IPS DF 4.7 (cell line): Measurements from ENCODE around the gene RNASEH2A.
"Not testable (repeated sequence)": the region's sequence is repeated elsewhere in the genome, so short reads cannot be mapped to it uniquely, and the experiment has no call there.

Experiments used
- DNase-seq: peaks from one replicate; pipeline ENCODE4 v3.0.0-alpha.2; 2013; ENCODE audit warnings: low spot score; ENCODE audit errors: extremely low read depth

RNASEH2A gene

DNA sequence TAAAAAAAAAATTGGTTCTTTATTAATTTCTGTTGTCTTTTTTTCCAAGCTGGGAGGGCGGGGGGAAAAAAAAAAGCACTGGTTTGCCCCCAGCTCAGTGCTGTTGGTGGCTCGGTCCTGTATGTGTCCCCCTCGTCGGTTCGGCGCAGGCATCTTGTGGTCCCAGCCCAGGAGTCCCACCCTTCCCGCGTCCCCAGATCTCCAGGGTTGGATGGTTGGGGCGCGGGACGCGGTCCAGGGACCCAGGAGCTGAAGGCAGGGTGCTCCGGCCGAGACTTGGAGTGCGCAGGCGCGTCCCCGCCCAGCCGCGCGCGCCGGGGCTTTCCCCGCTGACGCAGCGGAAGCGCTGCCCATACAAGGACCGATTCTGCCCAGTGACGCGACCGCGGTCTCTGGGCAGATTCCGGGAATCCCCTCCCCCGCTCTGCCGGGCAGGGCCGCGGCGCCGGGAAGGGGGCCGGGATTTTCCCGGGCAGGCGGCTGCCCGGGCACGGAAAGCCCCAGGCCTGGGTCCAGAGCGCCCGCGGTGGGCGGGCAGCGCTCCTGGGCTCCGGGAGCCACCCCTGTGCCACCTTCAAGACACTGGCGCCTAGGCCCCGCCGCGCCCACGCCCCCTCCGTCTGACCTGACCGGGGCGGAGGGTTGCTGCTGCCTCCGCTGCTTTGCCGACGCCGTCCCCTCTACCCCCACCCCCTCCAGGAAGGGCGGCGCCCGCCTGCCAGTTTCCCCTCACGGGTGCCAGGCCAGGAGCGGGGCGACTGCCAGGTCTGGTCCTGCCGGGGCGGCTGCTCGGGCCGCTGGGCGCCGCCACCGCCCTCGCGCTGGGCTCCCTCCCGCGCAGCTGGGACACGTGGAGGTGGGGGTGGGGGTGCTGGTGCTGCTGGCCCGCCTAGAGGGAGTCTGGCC, 12.8 kb upstream of the RNASEH2A start:
- no peak for DNase-seq

GRCh38 chr19:12794196-12794941, 12.0 kb upstream of the RNASEH2A start:
- DNase-seq: no peak

- no peak for DNase-seq
These were observed 11.4 kb upstream of the RNASEH2A start for GRCh38 chr19:12794971-12795381.

DNA sequence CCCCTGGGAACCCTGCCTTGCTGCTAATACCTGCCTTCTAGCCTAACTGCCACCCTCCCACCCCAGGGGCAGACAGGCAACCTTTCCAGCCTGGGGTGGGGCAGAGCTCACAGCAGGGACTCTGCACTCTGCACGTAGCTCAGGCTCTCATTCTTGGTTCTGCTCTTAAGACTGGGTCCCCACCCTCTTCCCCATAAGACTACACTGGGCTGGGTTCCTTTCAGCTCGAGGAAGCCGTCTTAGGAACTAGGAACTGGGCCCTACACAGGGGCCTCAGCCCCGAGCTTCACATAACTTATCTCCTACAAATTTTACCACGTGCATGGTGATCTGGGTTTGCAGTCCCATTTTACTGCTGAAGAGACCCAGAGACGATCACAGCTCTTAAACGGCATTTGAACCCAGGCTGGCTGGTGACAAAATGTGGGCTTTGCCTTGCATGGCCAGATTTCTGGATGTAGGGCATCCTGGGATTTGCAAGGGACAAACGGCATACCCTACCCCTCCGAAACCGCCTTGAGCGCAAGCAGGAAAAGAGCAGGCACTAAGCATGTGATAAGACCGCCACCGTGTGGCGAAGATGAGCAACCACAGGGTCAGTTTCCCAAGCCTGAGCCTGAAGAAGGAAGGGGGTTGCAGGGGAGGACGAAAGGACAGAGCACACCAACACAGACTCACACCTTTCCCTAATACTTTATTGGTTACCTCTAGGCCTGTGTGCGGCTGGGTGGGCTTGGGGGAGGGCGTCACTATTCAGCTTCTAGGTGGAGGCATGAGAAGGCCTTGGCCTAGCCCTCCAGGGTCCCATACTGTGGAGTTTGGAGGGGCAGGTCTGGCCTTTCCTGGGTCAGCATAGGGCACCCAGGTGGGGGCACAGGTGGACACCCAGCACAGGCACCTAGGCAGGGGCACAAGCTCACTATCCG, 10.0 kb upstream of the RNASEH2A start:
- DNase-seq: no peak

- no peak for DNase-seq
These were observed 9.2 kb upstream of the RNASEH2A start for GRCh38 chr19:12797141-12797587.

DNA sequence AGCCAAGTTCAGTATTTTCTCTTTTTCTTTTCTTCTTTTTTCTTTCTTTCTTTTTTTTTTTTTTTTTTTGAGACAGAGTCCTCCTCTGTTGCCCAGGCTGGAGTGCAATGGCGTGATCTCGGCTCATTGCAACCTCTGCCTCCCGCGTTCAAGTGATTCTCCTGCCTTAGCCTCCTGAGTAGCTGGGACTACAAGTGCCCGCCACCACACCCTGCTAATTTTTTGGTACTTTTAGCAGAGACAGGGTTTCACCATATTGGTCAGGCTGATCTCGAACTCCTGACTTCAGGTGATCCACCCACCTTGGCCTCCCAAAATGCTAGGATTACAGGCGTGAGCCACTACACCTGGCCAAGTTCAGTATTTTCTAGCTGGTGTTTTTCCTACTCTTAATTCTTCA, 8.8 kb upstream of the RNASEH2A start:
- not testable (repeated sequence) for DNase-seq

DNA sequence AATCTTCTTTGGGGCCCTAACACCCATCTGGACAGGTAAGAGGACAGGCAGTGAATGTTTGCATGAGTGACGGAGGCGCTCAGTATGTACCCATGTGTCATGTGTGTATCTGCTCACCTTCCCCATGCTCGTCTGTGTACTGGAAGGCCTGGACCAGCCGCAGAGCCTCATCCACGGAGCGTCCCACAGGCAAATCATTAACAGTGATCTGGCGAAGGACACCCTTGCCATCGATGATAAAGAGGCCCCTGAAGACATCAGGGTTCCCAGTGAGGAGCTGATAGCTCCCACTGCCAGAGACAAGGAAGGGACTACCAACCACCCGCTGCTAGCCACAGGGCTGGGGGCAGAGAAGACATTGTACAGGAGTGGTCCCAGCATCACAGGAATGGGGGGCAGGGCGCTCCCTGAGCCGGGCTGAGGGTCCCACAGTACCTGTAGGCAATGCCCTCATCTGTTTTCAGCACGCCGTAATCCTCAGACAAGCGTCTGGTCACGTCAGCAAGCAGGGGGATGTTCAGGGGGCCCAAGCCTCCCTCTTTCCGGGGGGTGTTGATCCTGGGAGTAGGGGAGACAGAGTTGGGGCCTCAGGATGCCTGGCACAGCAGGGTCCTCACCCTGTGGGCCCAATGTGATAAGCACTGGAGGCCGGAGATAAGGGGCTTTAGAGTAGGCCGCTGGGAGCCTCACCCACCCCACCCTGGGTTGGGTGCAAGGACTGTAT, 6.5 kb upstream of the RNASEH2A start:
- no peak for DNase-seq

DNA sequence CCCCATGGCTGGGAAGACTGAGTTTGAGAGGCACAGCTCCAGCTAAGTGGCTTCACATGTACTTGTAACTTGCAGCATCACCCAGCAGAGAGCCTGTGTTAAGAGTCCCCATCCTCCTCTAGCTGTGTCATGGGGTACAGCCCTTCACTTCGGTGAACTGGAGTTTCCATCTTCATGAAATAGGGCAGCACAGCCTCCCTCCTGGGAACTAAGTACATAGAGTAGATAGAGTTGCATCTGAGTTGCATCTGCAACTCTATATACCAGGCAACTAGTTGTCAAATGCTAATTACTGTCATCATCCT, 6.0 kb upstream of the RNASEH2A start:
- DNase-seq: no peak

- DNase-seq: no peak
These were observed 5.4 kb upstream of the RNASEH2A start for GRCh38 chr19:12800923-12801465.

GRCh38 chr19:12801466-12802266, 4.7 kb upstream of the RNASEH2A start, which contains the start of the genes PRDX2 and THSD8:
Gene PRDX2, minus strand, starts transcription at chr19:12801800. Its CDS starts 539 bp downstream, at chr19:12801261.
Gene THSD8, plus strand, starts transcription at chr19:12802069. Its CDS starts 3 bp downstream, at chr19:12802072.
- DNase-seq: no peak

DNA sequence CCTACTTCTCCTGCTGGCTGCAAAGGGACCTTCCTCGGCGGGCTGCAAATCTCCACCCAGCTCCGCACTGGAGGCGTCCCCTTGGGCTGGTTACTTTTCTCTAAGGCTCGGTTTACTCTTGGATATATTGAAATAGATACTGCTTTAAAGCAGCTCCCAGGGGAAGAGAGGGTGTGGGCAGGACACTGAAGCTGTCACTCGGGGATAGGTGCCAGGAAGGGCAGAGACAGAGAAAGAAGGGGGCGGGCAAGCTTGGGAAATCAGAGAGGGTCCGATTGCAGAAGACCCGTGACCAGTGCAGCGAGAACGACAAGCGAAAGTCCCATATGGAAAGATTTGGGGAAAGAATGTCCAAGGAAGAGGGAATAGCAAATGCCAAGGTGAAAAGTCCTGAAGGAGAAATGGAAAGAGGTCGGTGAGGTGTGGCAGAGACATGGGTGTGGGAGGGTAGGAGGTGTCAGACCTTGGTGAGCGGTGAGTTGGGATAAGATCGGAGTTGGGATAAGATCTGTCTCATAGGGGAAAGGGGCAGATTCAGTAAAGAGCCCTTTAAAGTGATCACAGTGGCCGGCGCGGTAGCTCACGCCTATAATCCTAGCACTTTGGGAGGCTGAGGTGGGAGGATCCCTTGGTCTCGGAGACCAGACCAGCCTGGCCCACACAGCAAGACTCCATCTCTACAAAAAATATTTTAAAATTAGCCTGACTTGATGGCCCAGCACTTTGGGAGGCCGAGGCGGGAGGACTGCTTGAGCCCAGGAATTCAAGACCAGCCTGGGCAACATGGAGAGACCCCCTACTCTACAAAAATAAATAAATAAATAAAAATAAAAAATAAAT, 3.9 kb upstream of the RNASEH2A start:
- DNase-seq: no peak

GRCh38 chr19:12804051-12804450, 2.3 kb upstream of the RNASEH2A start:
- DNase-seq: no peak

DNA sequence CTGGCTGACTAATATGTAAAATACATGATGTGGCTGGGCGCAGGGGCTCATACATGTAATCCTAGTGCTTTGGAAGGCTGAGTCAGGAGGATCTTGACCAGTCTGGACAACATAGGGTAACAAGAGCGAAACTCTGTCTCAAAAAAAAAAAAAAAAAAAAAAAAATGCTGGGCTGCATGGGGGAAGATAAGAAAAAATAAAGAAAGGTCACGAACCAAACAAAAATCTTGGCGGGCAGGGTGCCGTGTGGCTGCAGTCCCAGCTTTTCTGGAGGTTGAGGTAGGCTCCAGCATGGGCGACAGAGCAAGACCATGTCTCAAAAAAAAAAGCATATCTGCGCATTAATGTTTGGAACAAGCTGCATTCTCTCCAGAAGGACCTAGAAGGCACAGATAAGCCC, 8.7 kb downstream of the RNASEH2A start:
- no peak for DNase-seq

DNA sequence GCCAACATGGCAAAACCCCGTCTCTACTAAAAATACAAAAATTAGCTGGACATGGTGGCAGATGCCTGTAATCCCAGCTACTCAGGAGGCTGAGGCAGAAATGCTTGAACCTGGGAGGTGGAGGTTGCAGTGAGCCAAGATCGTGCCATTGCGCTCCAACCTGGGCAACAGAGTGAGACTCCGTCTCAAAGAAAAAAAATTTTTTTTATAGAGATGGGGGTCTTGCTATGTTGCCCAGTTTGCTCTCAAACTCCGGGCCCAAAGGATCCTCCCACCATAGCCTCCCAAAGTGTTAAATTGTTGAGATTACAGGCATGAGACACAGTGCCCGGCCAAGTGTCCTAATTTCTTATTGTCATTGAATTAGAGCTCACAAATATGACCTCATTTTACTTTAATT, 10.8 kb downstream of the RNASEH2A start:
- not testable (repeated sequence) for DNase-seq

DNA sequence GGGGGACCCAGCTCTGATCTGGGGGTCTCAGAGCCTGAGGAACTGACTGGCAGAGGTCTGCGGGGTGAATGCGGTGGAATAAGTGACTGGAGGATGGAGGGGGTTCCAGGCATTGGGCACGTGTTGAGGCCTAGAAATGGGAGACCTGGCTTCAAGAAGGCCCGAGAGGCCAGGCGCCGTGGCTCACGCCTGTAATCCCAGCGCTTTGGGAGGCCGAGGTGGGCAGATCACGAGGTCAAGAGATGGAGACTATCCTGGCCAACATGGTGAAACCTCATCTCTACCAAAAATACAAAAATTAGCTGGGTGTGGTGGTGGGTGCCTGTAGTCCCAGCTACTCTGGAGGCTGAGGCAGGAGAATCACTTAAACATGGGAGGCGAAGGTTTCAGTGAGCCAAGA, 11.4 kb downstream of the RNASEH2A start:
- not testable (repeated sequence) for DNase-seq

GRCh38 chr19:12821761-12822160, 15.4 kb downstream of the RNASEH2A start:
- DNase-seq: no peak

GRCh38 chr19:12825254-12826131, 19.1 kb downstream of the RNASEH2A start:
- DNase-seq: no peak

DNA sequence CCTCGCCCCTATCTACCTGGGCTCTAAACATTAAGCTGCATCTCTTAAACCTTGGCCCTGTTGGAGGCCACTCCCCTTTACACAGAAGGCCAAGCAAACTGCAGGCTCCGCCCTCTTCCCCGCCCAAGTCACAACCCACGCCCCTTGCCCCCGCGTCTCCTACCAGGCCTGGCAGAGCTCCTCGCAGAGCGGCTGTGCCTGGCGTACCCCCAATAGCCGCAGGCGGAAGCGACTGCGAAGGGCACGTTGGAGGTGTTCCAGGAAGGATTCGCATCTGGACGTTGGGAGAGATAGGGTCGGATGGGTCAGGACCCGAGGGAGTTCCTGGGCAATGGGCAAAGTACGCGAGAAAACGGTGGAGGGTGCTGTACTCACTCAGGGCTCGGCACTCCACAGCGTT, 22.1 kb downstream of the RNASEH2A start:
- DNase-seq: no peak
